ENCODE results near the gene CRYBB2. TPM values are rescaled to one million over a fixed set of nuclear protein-coding genes. Genes with fewer than 3 reads are reported as not detected.
"Not testable (repeated sequence)": the region's sequence is repeated elsewhere in the genome, so short reads cannot be mapped to it uniquely, and the experiment has no call there.

The CRYBB2 gene, protein sequence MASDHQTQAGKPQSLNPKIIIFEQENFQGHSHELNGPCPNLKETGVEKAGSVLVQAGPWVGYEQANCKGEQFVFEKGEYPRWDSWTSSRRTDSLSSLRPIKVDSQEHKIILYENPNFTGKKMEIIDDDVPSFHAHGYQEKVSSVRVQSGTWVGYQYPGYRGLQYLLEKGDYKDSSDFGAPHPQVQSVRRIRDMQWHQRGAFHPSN
- 1 to 10 TPM in 1 of 4 donors, under 1 TPM in 3; 0.38 to 1.1 (median 0.52) TPM for polyA plus RNA-seq (ENCODE audit: insufficient read length in 4 of 4)

DNA sequence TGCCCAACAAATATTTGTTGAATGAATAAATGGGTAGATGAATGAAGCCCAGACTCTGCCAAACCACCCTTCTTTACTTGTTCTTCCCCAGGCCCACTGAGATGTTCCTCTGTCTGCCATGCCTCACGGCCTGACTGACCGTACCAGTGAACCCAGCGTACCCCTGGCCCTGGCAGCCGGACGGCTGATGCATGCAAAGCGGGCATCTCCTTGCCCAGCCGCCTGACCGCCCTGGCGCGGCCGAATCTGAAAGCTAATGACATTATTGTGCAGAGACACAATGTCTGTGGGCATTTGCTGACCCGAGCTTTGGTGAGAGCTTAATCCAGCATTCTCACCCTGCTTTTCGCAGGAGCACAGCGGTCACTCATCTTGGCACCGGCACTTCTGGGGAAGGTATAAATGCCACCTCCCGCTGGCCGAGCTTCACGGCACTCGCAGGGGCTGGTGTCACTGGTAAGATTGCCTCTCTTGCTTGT is at the start of gene CRYBB2:
Gene CRYBB2, plus strand, starts transcription at position 429 of the 479 bp plus-strand sequence. CDS start 1,791 bp downstream, outside the sequence.
- no peak for DNase-seq (ENCODE audit: low read depth in 4 of 4, low spot score in 3 of 4)

DNA sequence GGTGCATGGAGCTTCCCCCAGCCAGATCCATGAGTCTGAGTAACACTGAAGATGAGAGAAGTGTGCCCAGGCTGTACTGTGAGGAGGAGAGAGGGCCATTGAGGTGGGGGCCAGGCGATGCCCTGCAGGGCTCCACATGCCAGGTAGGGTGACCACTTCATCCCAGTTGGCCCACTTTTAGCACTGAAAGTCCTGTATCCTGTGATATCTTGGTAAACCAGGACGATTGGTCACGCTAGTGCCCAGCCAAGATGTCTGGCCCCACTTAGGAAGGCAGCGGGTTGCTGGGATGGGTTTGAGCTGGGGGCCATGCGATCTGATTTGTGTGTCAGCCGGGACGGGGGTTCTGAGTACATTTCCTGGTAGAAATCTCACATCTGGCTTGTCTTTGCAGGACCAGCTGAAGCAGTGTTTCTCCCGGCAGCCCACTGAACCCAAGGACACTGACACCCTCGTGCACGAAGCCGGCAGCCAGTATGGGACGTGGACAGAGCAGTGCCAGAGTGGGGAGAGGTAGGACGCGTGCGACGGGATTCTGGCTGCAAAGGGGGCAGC is 48.9 kb upstream of the CRYBB2 start:
- no peak for DNase-seq (ENCODE audit: low read depth in 4 of 4, low spot score in 3 of 4)

DNA sequence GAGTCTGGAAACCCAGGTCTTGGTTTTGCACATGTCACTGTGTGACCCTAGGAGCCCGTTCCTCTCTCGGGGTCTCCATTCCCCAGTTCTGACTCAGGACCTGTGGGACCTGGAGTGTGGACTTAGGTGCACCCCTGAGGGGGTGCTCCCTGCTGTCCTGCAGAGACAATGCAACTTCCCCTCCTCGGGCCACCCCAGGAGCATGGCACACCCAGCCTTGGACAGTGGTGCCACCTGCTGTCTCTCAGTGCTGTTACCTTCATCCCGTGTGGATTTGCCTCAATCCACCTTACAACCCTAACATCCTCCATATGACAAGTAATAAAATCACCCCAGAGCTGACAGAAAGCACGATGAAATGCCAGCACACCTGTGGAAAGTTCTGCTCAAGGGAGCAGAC is 47.3 kb upstream of the CRYBB2 start:
- DNase-seq (ENCODE audit: low read depth in 4 of 4, low spot score in 3 of 4), result no peak

DNA sequence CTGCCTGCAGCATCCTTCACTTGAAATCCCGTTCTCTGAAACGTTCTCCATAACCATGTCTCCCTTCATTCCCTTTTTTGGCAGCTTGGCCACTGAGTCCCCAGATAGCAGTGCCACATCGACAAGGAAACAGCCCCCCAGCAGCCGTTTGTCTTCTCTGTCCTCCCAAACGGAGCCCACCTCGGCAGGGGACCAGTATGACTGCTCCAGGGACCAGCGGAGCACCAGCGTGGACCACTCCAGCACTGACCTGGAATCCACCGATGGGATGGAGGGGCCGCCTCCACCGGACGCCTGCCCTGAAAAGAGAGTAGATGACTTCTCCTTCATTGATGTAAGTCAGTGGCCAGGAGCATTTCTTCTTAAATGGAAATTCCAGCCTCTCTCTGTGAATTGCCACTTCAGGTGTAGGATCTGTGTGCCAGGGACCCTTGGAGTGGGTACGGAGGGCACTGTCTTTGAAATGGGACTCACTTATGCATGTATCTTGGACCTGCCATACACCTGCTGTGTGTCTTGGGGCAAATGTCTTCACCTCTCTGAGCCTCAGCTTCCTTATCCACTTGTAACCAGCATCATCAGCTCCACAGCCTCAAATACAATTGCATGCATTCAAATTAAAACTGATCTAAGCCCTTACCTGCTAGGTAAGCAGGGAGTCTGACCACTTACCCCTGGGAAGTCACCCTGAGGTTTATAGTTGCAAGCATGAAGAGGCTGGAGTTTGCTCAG is 45.1 kb upstream of the CRYBB2 start:
- no peak for DNase-seq (ENCODE audit: low read depth in 4 of 4, low spot score in 3 of 4)

DNA sequence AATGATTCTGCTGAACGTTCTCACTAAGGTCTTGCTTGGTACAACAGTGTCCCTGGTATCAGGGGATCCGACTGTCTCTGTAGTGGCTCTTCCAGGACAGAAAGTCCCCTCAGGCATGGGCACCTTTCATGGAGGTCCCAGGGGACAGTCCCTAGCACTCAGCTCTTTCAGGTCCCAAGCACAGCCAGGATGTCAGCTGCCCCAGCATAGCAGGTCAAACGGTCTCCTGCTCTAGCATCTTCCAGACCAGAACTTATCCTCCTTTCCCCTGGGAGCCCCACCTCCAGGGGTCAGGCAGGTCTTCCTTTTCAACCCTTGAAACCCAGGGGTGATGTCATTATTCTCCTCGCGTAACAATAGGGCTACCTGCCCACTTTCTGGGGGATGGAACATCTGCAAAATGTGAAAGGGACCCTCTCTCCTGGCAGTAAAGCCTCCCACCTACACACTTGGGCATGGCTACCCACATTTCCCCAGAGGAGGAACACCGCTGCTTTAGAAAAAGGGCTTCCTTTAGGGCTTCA is 44.5 kb upstream of the CRYBB2 start:
- no peak for DNase-seq (ENCODE audit: low read depth in 4 of 4, low spot score in 3 of 4)

DNA sequence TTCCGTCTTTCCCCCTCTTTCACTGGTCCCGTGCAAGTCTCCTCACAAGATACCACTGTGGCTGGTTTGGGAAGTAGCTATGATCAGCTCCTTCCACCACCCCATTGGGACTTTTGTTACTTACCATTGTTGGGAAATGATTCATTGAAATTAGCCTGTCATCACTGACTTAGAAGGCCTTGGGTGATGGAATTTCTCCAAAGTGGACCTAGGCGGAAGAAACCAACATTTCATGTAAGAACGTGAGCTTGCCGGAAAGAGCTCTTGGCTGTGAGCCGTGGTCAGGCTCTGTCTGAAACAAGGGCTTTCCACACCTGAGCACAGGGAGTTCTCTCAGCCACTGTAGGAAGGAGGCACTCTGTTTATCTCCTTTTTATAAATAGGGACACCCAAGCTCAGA is 43.3 kb upstream of the CRYBB2 start:
- no peak for DNase-seq (ENCODE audit: low read depth in 4 of 4, low spot score in 3 of 4)

DNA sequence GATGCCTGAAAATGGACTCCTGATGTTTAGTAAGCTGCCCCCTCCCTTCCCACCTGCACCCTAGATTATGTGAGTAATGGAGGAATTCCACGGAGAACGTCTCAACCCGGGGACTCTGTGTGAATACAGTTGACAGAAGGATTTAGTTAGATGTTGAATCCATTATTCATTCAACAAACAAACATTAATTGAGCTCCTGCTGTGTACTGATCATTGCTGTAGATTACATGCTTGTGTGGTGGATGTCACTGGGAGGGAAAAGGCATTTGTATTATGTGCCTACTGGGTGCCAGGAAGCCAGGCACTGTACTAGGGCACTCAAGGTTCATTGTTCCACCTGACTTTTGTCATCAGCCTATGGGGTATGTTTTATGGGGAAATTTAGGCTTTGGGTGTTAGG is 42.6 kb upstream of the CRYBB2 start:
- DNase-seq (ENCODE audit: low read depth in 4 of 4, low spot score in 3 of 4), result no peak

DNA sequence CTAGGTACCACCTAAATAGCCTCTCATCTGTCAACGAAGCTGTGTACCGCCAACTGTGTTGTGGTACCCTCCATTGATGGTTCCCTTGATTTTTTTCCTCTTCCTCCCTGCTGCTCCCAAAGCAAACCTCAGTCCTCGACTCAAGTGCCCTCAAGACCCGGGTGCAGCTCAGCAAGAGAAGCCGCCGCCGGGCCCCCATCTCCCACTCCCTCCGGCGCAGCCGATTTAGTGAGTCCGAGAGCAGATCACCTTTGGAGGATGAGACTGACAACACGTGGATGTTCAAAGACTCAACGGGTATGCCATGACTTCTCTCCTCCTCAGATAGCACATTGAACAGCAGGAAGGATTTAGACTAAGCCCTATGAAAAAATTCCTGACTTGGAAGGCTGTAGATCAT is 42.2 kb upstream of the CRYBB2 start:
- no peak for DNase-seq (ENCODE audit: low read depth in 4 of 4, low spot score in 3 of 4)

DNA sequence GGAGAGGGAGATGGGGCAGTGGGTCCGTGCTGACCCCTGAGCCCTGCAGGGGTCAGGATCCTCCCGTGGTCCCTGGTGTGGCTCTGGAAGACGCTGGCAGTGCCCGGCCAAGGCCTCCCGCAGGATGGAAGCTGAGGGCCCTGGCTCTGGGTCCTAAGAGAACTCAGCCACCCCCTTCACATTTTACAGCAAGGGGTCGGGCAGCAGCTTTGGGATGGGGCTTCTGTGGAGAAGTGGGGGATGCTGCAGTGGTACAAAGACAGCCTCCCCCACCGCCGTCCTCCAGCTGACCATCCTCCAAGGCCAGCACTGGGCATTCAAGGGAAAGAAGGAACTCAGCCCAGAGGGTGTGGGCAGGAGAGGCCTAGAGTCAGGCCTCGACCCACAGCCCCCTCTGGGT is 41.5 kb upstream of the CRYBB2 start:
- no peak for DNase-seq (ENCODE audit: low read depth in 4 of 4, low spot score in 3 of 4)

DNA sequence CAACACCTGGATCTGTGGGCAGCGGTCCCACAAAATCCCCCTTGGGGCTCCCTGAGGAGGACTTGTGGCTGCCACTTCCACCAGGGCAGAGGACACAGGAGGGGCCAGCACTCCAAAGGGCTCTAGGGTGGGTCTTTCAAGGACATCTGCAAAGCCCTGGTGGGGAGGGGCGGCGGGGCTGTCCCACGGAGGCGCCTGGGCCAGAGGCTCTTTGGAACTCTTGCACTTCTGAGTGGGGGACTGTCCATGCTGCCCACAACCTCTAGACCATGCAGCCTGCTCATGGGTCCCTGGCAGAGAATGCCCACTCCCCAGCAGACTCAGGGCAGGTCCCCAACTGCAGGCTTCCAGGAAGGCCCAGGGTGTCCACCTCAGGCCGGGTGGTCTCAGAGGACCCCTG is 41.1 kb upstream of the CRYBB2 start:
- DNase-seq (ENCODE audit: low read depth in 4 of 4, low spot score in 3 of 4), result not testable (repeated sequence)

DNA sequence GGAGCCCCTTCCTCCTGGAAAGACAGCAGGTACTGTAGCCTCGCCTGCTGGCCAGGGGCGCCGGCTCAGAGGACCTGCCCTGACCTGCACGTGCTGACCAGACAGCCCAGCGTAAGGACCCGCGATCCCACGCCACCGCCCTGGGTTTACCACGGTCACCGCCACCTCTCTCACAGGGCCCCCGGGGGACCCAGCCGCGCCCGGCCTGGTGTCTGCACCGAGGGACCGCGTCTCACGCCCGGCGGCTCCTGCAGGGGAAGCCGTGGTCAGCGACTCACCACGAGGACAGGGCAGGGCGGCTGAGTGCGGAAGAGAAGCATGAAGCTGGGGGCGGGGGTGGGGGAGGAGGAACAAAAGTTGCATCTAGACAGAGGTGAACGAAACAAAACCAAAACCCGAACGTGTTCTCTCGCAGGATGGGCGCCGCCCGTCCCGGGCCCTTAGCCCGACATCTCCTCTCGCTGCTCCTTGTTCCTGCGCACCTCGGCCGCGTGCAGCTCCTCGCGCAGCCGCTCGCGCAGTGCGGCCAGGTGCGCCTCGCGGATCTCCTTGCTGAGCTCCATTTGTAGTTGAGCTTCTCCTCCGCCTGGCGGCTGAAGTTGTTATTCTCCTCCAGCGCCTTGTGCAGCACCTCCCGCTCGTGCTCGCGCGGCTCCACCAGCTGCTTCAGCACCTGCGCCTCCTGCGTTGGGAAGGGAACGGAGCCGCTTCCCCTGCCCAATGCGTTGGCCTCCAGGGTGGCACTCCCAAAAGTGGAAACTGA is 40.4 kb upstream of the CRYBB2 start:
- not testable (repeated sequence) for DNase-seq (ENCODE audit: low read depth in 4 of 4, low spot score in 3 of 4)

DNA sequence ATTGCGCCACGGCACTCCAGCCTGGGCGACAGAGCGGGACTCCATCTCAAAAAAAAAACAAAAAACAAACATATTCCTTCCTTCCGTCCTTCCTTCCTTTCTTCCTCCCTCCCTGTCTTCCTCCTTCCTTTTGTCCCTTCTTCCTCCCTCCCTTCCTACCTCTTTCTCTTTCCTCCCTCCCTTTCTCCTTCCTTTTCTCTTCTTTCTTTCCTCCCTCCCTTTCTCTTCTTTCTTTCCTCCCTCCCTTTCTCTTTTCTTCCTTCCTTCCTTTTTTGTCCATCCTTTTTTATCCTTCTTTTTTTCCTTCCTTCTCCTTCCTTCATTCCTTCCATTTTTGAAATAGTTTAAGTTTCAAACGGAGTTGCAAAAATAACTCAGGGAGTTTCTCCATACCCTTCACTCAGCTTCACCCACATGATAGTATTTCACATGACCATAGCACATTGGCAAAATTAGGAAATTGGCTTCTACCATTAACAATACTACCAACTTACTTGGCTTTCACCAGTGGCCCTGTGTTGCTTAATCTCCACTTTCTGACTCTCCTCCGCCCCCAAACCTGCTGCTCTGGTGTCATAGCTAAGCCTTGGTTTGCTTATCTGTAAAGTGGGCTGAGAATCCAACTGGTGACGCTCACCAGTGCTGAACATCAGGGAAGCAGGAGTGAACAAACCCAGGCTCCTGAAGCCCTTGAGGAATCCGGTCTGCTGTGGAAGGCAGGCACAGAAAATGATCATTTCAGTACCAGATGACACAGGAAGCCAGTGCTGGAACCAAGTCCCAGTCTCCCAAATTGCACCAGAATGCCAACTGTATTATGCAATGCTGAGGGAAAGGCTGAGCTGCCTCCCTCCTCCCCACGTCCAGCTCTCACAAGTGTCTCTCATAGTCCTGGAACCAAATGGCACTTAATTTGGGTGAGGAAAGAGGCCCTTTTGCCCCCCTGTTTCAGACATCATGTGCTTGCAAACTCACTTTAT is 37.0 kb upstream of the CRYBB2 start:
- DNase-seq (ENCODE audit: low read depth in 4 of 4, low spot score in 3 of 4), result no peak

DNA sequence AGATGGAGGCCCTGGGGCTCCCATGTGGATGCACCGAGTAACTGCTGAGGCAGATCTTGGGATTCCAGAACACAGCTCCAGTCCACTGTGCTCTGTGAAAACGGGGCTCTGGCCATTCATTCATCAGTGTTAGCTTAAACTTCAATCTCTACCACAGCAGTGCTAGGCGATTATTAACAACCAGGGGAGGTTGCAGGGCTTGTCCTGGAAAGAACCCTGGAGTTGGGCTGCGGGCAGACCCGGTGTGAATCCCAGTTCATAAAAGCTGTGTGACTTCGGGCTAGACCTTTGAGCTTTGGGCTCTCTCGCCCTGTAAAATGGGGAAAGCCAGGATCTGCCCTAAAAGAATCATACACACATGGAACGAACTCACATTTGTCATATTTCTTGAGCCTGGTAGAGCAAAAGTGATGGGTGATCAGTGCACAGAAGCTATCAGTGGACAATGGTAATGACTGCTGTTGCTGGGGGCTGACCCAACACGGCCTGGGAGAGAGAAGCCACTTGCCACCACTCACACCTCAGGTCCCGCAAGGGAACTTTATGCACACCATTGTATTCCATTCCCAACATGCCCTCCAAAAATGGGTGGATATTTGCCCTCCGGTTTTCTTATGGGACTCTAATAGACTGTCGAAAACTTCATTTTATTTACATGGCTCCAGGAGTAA is 35.4 kb upstream of the CRYBB2 start:
- peak in 2 of 4 donors; percentile 16 to 28 for DNase-seq (ENCODE audit: low read depth in 4 of 4, low spot score in 3 of 4)

DNA sequence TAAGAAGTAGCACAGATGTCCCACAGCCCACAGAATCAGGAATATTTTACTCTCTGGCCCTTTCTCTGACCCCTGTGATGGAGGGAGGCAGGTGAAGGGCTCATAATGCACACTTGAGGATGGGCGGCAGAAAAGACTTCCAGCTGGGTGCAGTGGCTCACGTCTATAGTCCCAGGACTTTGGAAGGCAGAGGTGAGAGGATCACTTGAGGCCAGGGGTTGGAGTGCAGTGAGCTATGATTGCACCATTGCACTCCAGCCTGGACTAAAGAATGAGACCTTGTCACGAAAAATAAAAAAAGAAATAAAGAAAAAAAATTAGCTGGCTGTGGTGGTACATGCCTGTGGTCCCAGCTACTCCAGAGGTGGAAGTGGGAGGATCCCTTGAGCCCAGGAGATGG is 33.3 kb upstream of the CRYBB2 start:
- no peak for DNase-seq (ENCODE audit: low read depth in 4 of 4, low spot score in 3 of 4)

DNA sequence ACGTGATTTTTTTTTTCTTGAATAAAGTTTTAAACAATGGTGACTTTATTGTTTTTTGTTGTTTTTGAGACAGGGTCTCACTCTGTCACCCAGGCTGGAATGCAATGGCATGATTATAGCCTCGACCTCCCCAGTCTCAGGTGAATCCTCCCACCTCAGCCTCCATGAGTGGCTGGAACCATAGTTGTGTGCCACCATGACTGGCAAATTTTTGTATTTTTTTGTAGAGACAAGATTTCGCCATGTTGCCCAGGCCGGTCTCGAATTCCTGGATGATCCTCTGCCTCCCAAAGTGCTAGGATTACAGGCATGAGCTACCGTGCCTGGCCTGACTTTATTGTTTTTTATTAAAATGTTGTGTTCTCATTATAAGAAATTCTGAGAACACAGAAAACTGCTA is 32.0 kb upstream of the CRYBB2 start:
- DNase-seq (ENCODE audit: low read depth in 4 of 4, low spot score in 3 of 4), result no peak

DNA sequence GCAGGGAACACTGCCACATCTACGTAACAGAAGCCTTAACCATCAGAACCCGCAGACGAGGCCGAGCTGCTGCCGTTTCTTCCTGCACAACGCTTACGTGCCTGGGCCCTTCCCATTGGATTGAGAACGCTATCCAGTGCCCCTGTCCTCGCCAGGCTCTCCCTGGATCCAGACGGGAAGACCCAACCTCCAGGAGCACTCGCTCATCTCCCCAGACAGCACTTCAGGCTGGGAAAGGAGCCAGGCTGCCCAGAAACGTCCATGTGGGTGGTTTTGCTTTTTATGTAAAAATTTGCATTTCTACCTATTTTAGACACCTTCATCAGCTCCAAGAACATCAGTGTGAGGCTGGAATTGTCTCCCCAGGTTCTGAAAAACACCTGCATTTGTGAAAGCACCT is 27.0 kb upstream of the CRYBB2 start:
- no peak for DNase-seq (ENCODE audit: low read depth in 4 of 4, low spot score in 3 of 4)

DNA sequence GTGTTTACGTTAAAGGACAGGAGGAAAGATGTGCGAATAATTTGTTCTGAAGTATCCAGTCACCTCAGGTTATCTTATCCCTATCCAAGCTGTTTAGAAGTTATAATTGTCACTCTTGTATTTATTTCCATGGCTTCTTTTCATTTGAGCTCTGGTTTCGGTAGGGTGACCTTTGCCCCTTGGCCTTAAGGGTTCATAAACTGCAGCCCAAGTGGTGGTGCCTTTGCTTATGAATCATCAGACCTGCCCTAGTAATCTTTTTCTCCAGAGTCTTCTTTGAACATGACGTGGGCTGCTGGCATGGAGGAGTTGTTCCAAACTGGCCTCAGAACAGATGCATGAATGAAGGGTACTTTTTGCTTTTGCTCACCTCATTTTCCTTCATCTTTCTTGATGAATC is 26.3 kb upstream of the CRYBB2 start:
- DNase-seq (ENCODE audit: low read depth in 4 of 4, low spot score in 3 of 4), result no peak

DNA sequence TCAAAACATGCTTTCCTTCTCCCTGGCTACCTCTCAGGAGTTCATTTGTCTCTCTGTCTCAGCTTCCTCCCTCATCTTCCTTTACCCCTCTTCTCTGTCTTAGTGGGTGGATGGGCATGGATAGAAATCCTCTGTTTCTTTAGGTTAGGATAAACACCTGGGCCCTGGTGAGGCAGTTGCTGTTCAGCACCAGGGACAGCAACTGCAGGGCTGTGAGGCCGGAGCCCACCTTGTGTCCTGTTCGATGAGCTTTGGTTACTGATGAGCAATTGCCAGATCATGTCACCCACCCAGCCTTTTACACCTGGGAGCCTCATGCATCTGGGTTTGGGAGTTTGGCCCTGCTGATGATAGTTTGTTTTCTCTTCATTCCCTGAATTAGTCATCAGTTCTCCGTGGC is 25.9 kb upstream of the CRYBB2 start:
- DNase-seq (ENCODE audit: low read depth in 4 of 4, low spot score in 3 of 4), result peak in 3 of 4 donors; percentile 22 to 32 (median 30)

DNA sequence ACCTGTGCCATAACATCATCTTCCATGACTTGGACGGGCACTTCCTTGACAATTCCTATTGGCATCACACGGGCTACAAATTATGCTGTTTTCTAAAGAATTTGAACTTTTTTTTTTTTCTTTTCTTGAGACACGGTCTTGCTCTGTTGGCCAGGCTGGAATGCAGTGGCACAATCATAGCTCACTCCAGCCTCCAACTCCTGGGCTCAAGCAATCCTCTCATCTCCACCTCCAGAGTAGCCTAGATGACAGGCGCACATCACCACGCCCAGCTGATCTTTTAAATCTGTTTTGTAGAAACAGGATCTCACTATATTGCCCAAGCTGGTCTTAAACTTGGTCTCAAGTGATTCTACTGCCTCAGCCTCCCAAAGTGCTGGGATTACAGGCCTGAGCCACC is 23.1 kb upstream of the CRYBB2 start:
- DNase-seq (ENCODE audit: low read depth in 4 of 4, low spot score in 3 of 4), result no peak

Measured in right renal pelvis (tissue), 4 donors.